ENCODE results near the gene NUDT8. TPM values are rescaled to one million over a fixed set of nuclear protein-coding genes. Genes with fewer than 3 reads are reported as not detected.

NUDT8 gene
- total RNA-seq, 1 experiment from 2014 or later, result 6.9 TPM

- peaks cover 44% of the 10 kb centered on the region for H3K36me3 Mint-ChIP-seq (ENCODE audit: insufficient read depth, unreplicated experiment)
- H3K4me1 Mint-ChIP-seq (ENCODE audit: insufficient read depth, unreplicated experiment), result peaks cover 49% of the 10 kb centered on the region
- peak overlapping the region; percentile 94 for H3K27ac Mint-ChIP-seq (ENCODE audit: low read depth, unreplicated experiment)
- H3K4me3 Mint-ChIP-seq (ENCODE audit: unreplicated experiment), result peak overlapping the region; percentile 84
- H3K27me3 Mint-ChIP-seq (ENCODE audit: insufficient read depth, unreplicated experiment), result peaks cover 18% of the 10 kb centered on the region
- BruUV-seq (replicated peaks), result no TSS peak
- CTCF ChIA-PET, result interaction anchor here (0.5 to 5.2 kb wide), 6 partner anchors 9 to 334 kb away, joined by 3 to 34 read pairs (median 4); no protein-coding TSS in a partner anchor
- DNase-seq (ENCODE audit: unreplicated experiment), result no peak
- POLR2A ChIA-PET, result interaction anchor here (0.6 to 4.4 kb wide), 20 partner anchors 9 to 1725 kb away, joined by 3 to 70 read pairs (median 6); partner anchors contain the start of genes NUDT8, PITPNM1, POLD4 and PPP1CA
- intact Hi-C loops (cut with micrococcal nuclease), result loop anchor here (5.0 kb wide), 1 partner anchor 75 kb away; the partner anchor contains the start of genes CDK2AP2 and PITPNM1
- no peak for TF ChIP-seq CTCF (IDR thresholded peaks at IDR 0.05; ENCODE audit: unreplicated experiment)
- no peaks in the 10 kb centered on the region for H3K9me3 Mint-ChIP-seq (ENCODE audit: unreplicated experiment)
Observed at GRCh38 chr11:67582011-67582410, 47.7 kb downstream of the NUDT8 start.

- no peak for DNase-seq (ENCODE audit: unreplicated experiment)
- no peak for TF ChIP-seq CTCF (IDR thresholded peaks at IDR 0.05; ENCODE audit: unreplicated experiment)
- H3K27ac Mint-ChIP-seq (ENCODE audit: low read depth, unreplicated experiment), result no peak overlapping the region
- peaks cover 39% of the 10 kb centered on the region for H3K36me3 Mint-ChIP-seq (ENCODE audit: insufficient read depth, unreplicated experiment)
- CTCF ChIA-PET, result interaction anchor here (0.5 to 5.2 kb wide), 2 partner anchors 9 to 334 kb away, joined by 3 to 34 read pairs; no protein-coding TSS in a partner anchor
- POLR2A ChIA-PET, result interaction anchor here (1.1 to 4.4 kb wide), 8 partner anchors 13 to 756 kb away, joined by 3 to 70 read pairs (median 4); partner anchors contain the start of genes POLD4 and TMEM134
- no TSS peak for BruUV-seq (replicated peaks)
- H3K4me3 Mint-ChIP-seq (ENCODE audit: unreplicated experiment), result no peak overlapping the region
- H3K9me3 Mint-ChIP-seq (ENCODE audit: unreplicated experiment), result no peaks in the 10 kb centered on the region
- peaks cover 18% of the 10 kb centered on the region for H3K27me3 Mint-ChIP-seq (ENCODE audit: insufficient read depth, unreplicated experiment)
- intact Hi-C loops (cut with micrococcal nuclease), result loop anchor here (5.0 kb wide), 1 partner anchor 74 kb away; the partner anchor contains the start of genes CDK2AP2 and PITPNM1
- peaks cover 45% of the 10 kb centered on the region for H3K4me1 Mint-ChIP-seq (ENCODE audit: insufficient read depth, unreplicated experiment)
Observed at GRCh38 chr11:67581469-67581868, 48.3 kb downstream of the NUDT8 start.

- intact Hi-C loops (cut with micrococcal nuclease), result no loop called here
- H3K27me3 Mint-ChIP-seq (ENCODE audit: insufficient read depth, unreplicated experiment), result peaks cover 18% of the 10 kb centered on the region
- CTCF ChIA-PET, result interaction anchor here (0.6 to 1.0 kb wide), 3 partner anchors 10 to 81 kb away, joined by 3 to 4 read pairs (median 3); no protein-coding TSS in a partner anchor
- POLR2A ChIA-PET, result interaction anchor here (0.9 kb wide), 1 partner anchor 9 kb away, joined by 3 read pairs; no protein-coding TSS in a partner anchor
- DNase-seq (ENCODE audit: unreplicated experiment), result no peak
- TF ChIP-seq CTCF (IDR thresholded peaks at IDR 0.05; ENCODE audit: unreplicated experiment), result no peak
- H3K4me1 Mint-ChIP-seq (ENCODE audit: insufficient read depth, unreplicated experiment), result peaks cover 27% of the 10 kb centered on the region
- H3K27ac Mint-ChIP-seq (ENCODE audit: low read depth, unreplicated experiment), result no peak overlapping the region
- no peaks in the 10 kb centered on the region for H3K9me3 Mint-ChIP-seq (ENCODE audit: unreplicated experiment)
- H3K4me3 Mint-ChIP-seq (ENCODE audit: unreplicated experiment), result no peak overlapping the region
- peaks cover 7% of the 10 kb centered on the region for H3K36me3 Mint-ChIP-seq (ENCODE audit: insufficient read depth, unreplicated experiment)
- no TSS peak for BruUV-seq (replicated peaks)
Observed at GRCh38 chr11:67577951-67578350, 51.8 kb downstream of the NUDT8 start.

Other genes starting within 250 kb of the NUDT8 start
- 9.9 and 18.3 TPM in 2 replicates for gene RAD9A, start 238.0 kb downstream of the NUDT8 start, total RNA-seq (2022)
- 123 and 143 TPM in 2 replicates for gene PPP1CA, start 228.1 kb downstream of the NUDT8 start, total RNA-seq (2022)
- gene TBC1D10C, start 225.9 kb downstream of the NUDT8 start, total RNA-seq (2022), result not detected in 2 replicates
- gene CARNS1, start 214.3 kb downstream of the NUDT8 start, total RNA-seq (2022), result 0.07 TPM in 1 of 2 replicates, not detected in the other
- 49.8 and 60.1 TPM in 2 replicates for gene RPS6KB2, start 201.4 kb downstream of the NUDT8 start, total RNA-seq (2022)
- gene PTPRCAP, start 192.3 kb downstream of the NUDT8 start, total RNA-seq (2022), result 0.54 and 0.86 TPM in 2 replicates
- 44.9 and 59.8 TPM in 2 replicates for gene CORO1B, start 186.5 kb downstream of the NUDT8 start, total RNA-seq (2022)
- gene GPR152, start 177.2 kb downstream of the NUDT8 start, total RNA-seq (2022), result not detected in 2 replicates
- gene CABP4, start 174.6 kb downstream of the NUDT8 start, total RNA-seq (2022), result not detected in 2 replicates
- 49.7 and 50.1 TPM in 2 replicates for gene TMEM134, start 160.7 kb downstream of the NUDT8 start, total RNA-seq (2022)
- gene AIP, start 146.9 kb downstream of the NUDT8 start, total RNA-seq (2022), result 28.7 and 30.5 TPM in 2 replicates
- 38.7 and 51.0 TPM in 2 replicates for gene PITPNM1, start 124.6 kb downstream of the NUDT8 start, total RNA-seq (2022)
- gene CDK2AP2, start 121.8 kb downstream of the NUDT8 start, total RNA-seq (2022), result 93.7 and 136 TPM in 2 replicates
- not detected in 2 replicates for gene CABP2, start 106.5 kb downstream of the NUDT8 start, total RNA-seq (2022)
- 1,641 and 1,733 TPM in 2 replicates for gene GSTP1, start 46.1 kb downstream of the NUDT8 start, total RNA-seq (2022)
- gene NDUFV1, start 23.0 kb downstream of the NUDT8 start, total RNA-seq (2022), result 158 and 223 TPM in 2 replicates
- gene TBX10, start 9.8 kb upstream of the NUDT8 start, total RNA-seq (2022), result not detected in 2 replicates
- not detected in 2 replicates for gene ACY3, start 20.8 kb upstream of the NUDT8 start, total RNA-seq (2022)
- not detected in 2 replicates for gene ALDH3B2, start 44.7 kb upstream of the NUDT8 start, total RNA-seq (2022)